GM23338 (cell line): ENCODE measurements around the gene ANKS1B.

Experiments
- CTCF ChIP-seq, 2 experiments: fragments of 200-600 bp in 1 of 2; sonication (generic) in 1 of 2; conservative IDR thresholded peaks; 2 replicates each; pipeline versions ENCODE4 v1.5.1 to v1.6.1; 2016 to 2017; ENCODE audit warnings: antibody characterized with exemption in 2 of 2, low read depth in 2 of 2, mild to moderate bottlenecking in 2 of 2, moderate library complexity in 1 of 2
- ETS1 ChIP-seq: IDR thresholded peaks from 2 replicates; pipeline ENCODE4 v1.6.1; 2016; ENCODE audit warnings: antibody characterized with exemption
- EZH2 ChIP-seq: fragments of 200-600 bp; sonication (generic); IDR thresholded peaks from one replicate; pipeline ENCODE4 v1.8.0; 2017; ENCODE audit warnings: antibody characterized with exemption, mild to moderate bottlenecking, low read depth; ENCODE audit not compliant: unreplicated experiment
- EZH2phosphoT487 ChIP-seq: fragments of 200-600 bp; sonication (generic); IDR thresholded peaks from one replicate; pipeline ENCODE4 v1.8.1; 2018; ENCODE audit warnings: antibody characterized with exemption; ENCODE audit not compliant: unreplicated experiment
- POLR2AphosphoS5 ChIP-seq: IDR thresholded peaks from 2 replicates; pipeline ENCODE4 v1.6.1; 2016; ENCODE audit warnings: antibody characterized with exemption, low read depth
- REST ChIP-seq: IDR thresholded peaks from one replicate; pipeline ENCODE4 v1.6.1; 2018; ENCODE audit warnings: antibody characterized with exemption; ENCODE audit not compliant: unreplicated experiment

DNA sequence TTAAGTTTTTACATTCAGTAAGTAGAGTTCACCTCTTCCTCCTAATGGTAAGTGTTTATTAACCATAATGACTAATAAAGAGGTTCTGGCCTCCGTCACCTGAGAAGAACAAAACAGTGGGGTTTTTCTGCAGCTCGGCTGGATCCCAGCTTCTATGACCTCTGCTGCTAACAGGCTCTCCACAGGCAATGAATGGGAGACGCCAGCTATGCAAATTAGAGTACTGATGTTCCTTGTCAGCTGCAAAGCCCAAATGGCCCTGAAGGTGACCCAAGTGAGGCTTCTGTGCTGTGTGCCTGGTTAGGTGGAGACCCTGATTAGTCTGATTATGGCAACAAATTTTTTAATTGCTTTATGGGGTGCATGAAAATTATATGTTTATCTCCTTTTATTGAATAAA, 1121.6 kb downstream of the ANKS1B start:
- TF ChIP-seq CTCF (conservative IDR thresholded peaks at IDR 0.05; ENCODE audit: low read depth in 2 of 2) (peak in 1 of 2 experiments; percentile 21; a peak in 2 of 4 replicates), REST (no peak), EZH2 (no peak), ETS1 (no peak), EZH2phosphoT487 (no peak), POLR2AphosphoS5 (no peak)
